Ascending aorta (tissue), 2 donors: ENCODE data around the gene SHISAL1. TPM values are rescaled to one million over a fixed set of nuclear protein-coding genes. Genes with fewer than 3 reads are reported as not detected.

ENCODE experiments used
- DNase-seq, 2 donors: peaks; one replicate each; pipeline ENCODE4 v3.0.0-alpha.2; 2019; ENCODE audit warnings: low spot score in 2 of 2
- H3K27ac ChIP-seq, 2 donors: fragments of 200-600 bp; sonication (generic); one replicate each; pipeline ENCODE4 v1.5.1; 2016 to 2017; ENCODE audit warnings: mild to moderate bottlenecking in 1 of 2
- H3K27me3 ChIP-seq: fragments of 200-600 bp; sonication (generic); one replicate; pipeline ENCODE4 v1.5.1; 2017
- H3K36me3 ChIP-seq, 2 donors: fragments of 200-600 bp; sonication (generic); one replicate each; pipeline ENCODE4 v1.5.1; 2016
- H3K4me1 ChIP-seq, 2 donors: fragments of 200-600 bp; sonication (generic); one replicate each; pipeline ENCODE4 v1.5.1; 2016 to 2017; ENCODE audit warnings: mild to moderate bottlenecking in 1 of 2
- H3K4me3 ChIP-seq, 2 donors: fragments of 200-600 bp; sonication (generic); one replicate each; pipeline ENCODE4 v1.5.1; 2016 to 2017; ENCODE audit warnings: mild to moderate bottlenecking in 1 of 2
- H3K9me3 ChIP-seq, 2 donors: fragments of 200-600 bp; sonication (generic); one replicate each; pipeline ENCODE4 v1.5.1; 2016
- CTCF ChIP-seq, 3 experiments: fragments of 200-600 bp in 2 of 3; fragments of 450-650 bp in 1 of 3; sonication (generic) in 2 of 3; IDR thresholded peaks; one replicate each; pipeline ENCODE4 v1.5.1; 2016 to 2019; ENCODE audit warnings: antibody characterized with exemption in 3 of 3, mild to moderate bottlenecking in 1 of 3, moderate library complexity in 1 of 3
- intact Hi-C: fragments of 100-400 bp; cut with DNase I; formaldehyde crosslinking; loops from one replicate; pipeline ENCODE4 v1.15.1; 2023
- total RNA-seq: library from RNA; depleted of rRNA; stranded (reverse); fragments of >200 nt; gene quantifications from one replicate; pipeline ENCODE4 v1.1.0, GENCODE V29; 2016

SHISAL1 gene
- total RNA-seq, result 1.6 TPM

- TF ChIP-seq CTCF (IDR thresholded peaks at IDR 0.05), result no peak
- intact Hi-C loops, result no loop called here
Measured at GRCh38 chr22:44312766-44313165, at the start of gene SHISAL1. TSS of gene SHISAL1 (minus strand) at chr22:44312951. CDS start at chr22:44300945, 12,006 bp downstream.

GRCh38 chr22:44361391-44362126 lies 48.8 kb upstream of the SHISAL1 start:
- no peak for TF ChIP-seq CTCF (IDR thresholded peaks at IDR 0.05)
- no peaks in the 10 kb centered on the region for H3K27me3 ChIP-seq
- peak overlapping the region; percentile 78 to 89 for H3K27ac ChIP-seq
- no peak overlapping the region for H3K4me3 ChIP-seq
- intact Hi-C loops, result loop anchor here (2.0 to 10.0 kb wide), 3 partner anchors 135 to 973 kb away; partner anchors contain the start of gene EFCAB6
- no peak for DNase-seq
- peaks cover 22 to 60% of the 10 kb centered on the region in 2 donors for H3K4me1 ChIP-seq
- H3K9me3 ChIP-seq, result no peaks in the 10 kb centered on the region
- no peaks in the 10 kb centered on the region for H3K36me3 ChIP-seq

More at GRCh38 chr22:44312766-44313165, at the start of gene SHISAL1:
- Histone ChIP-seq H3K36me3 (no peaks in the 10 kb centered on the region), H3K27me3 (no peaks in the 10 kb centered on the region), H3K4me3 (no peak within 1 kb of the TSS), H3K27ac (no peak within 1 kb of the TSS), H3K4me1 (peaks cover 2 to 4% of the 10 kb centered on the region in 2 donors), H3K9me3 (no peaks in the 10 kb centered on the region)
- DNase-seq, result no peak

- Histone ChIP-seq H3K9me3 (no peaks in the 10 kb centered on the region), H3K4me3 (peak overlapping the region in 1 of 2 donors; percentile 14), H3K27me3 (no peaks in the 10 kb centered on the region), H3K27ac (peak overlapping the region; percentile 78 to 89), H3K36me3 (no peaks in the 10 kb centered on the region), H3K4me1 (peaks cover 22 to 60% of the 10 kb centered on the region in 2 donors)
- peak in 1 of 2 donors; percentile 96 for DNase-seq
- intact Hi-C loops, result loop anchor here (2.0 to 10.0 kb wide), 3 partner anchors 136 to 974 kb away; partner anchors contain the start of gene EFCAB6
- TF ChIP-seq CTCF (IDR thresholded peaks at IDR 0.05), result peak in 2 of 3 experiments; percentile 48 to 50
Measured at GRCh38 chr22:44360668-44361381, 48.1 kb upstream of the SHISAL1 start.

- H3K27me3 ChIP-seq, result no peaks in the 10 kb centered on the region
- peak overlapping the region; percentile 78 to 89 for H3K27ac ChIP-seq
- H3K9me3 ChIP-seq, result no peaks in the 10 kb centered on the region
- H3K4me1 ChIP-seq, result peaks cover 22 to 60% of the 10 kb centered on the region in 2 donors
- peak overlapping the region; percentile 3 to 14 for H3K4me3 ChIP-seq
- DNase-seq, result no peak
- TF ChIP-seq CTCF (IDR thresholded peaks at IDR 0.05), result no peak
- intact Hi-C loops, result loop anchor here (2.0 to 10.0 kb wide), 3 partner anchors 137 to 975 kb away; partner anchors contain the start of gene EFCAB6
- no peaks in the 10 kb centered on the region for H3K36me3 ChIP-seq
Measured at GRCh38 chr22:44360306-44360667, 47.5 kb upstream of the SHISAL1 start.

- TF ChIP-seq CTCF (IDR thresholded peaks at IDR 0.05), result no peak
- Histone ChIP-seq H3K27me3 (no peaks in the 10 kb centered on the region), H3K36me3 (no peaks in the 10 kb centered on the region), H3K9me3 (no peaks in the 10 kb centered on the region), H3K4me1 (peaks cover 22 to 58% of the 10 kb centered on the region in 2 donors), H3K27ac (peak overlapping the region in 1 of 2 donors; percentile 89), H3K4me3 (no peak overlapping the region)
- no peak for DNase-seq
- intact Hi-C loops, result loop anchor here (2.0 to 10.0 kb wide), 3 partner anchors 137 to 975 kb away; partner anchors contain the start of gene EFCAB6
Measured at GRCh38 chr22:44359496-44360110, 46.9 kb upstream of the SHISAL1 start.
